Panc1 (cell line): ENCODE data around the gene RGS17. TPM values are rescaled to one million over a fixed set of nuclear protein-coding genes. Genes with fewer than 3 reads are reported as not detected.

Experiments used
- ATAC-seq: fragments of 200-7000 bp; cut with Tn5 transposase; 2 replicates; pipeline ENCODE4 v1.9.1; 2020; ENCODE audit warnings: mild to moderate bottlenecking, moderate library complexity
- BruUV-seq: library from RNA; stranded (reverse); fragments of 400-500 nt; replicated peaks from 2 replicates; lab custom pipeline; 2021; lab: Mats Ljungman, UMichigan
- CTCF ChIA-PET: fragments of 300-600 bp; sonication (Branson Sonifier 250); formaldehyde crosslinking; loops from one replicate; lab custom pipeline; 2022; ENCODE audit warnings: antibody characterized with exemption; lab: Charles Lee
- POLR2A ChIA-PET: fragments of 300-600 bp; sonication (Branson Sonifier 250); formaldehyde crosslinking; loops from one replicate; lab custom pipeline; 2022; ENCODE audit warnings: antibody characterized with exemption; lab: Charles Lee
- DNase-seq: peaks from one replicate; pipeline ENCODE4 v3.0.0-alpha.2; 2010; ENCODE audit warnings: low read depth, low spot score
- H3K27ac ChIP-seq: 2 replicates; pipeline ENCODE4 v1.5.1; 2011; ENCODE audit warnings: mild to moderate bottlenecking, low read length, inconsistent platforms
- H3K27me3 ChIP-seq: fragments of 200-500 bp; sonication (Bioruptor generic); 2 replicates; pipeline ENCODE4 v1.6.0; 2014; ENCODE audit warnings: low read length, inconsistent platforms; ENCODE audit not compliant: control insufficient read depth, insufficient read depth
- H3K36me3 ChIP-seq: fragments of 200-500 bp; sonication (Bioruptor generic); 2 replicates; pipeline ENCODE4 v1.5.1; 2014; ENCODE audit warnings: inconsistent platforms, mild to moderate bottlenecking, low read length, moderate library complexity; ENCODE audit not compliant: control insufficient read depth, insufficient read depth
- H3K4me1 ChIP-seq: 2 replicates; pipeline ENCODE4 v1.5.1; 2011; ENCODE audit warnings: inconsistent platforms, mild to moderate bottlenecking, low read length, moderate library complexity; ENCODE audit not compliant: control insufficient read depth, insufficient read depth
- H3K4me3 ChIP-seq, 2 experiments: 2 replicates each; pipeline ENCODE4 v1.5.1; 2011 to 2012; ENCODE audit warnings: low read depth in 2 of 2, low read length in 2 of 2, mild to moderate bottlenecking in 2 of 2, inconsistent platforms in 1 of 2, moderate library complexity in 1 of 2
- H3K9me3 ChIP-seq: fragments of 200-500 bp; sonication (Bioruptor generic); 2 replicates; pipeline ENCODE4 v1.5.1; 2014; ENCODE audit warnings: low read depth, mild to moderate bottlenecking, inconsistent platforms, low read length, moderate library complexity; ENCODE audit not compliant: control insufficient read depth, insufficient read depth
- POLR2AphosphoS5 ChIP-seq: IDR thresholded peaks from 2 replicates; pipeline ENCODE4 v1.6.1; 2012; ENCODE audit warnings: mild to moderate bottlenecking, low read depth, low read length, moderate library complexity
- SIN3A ChIP-seq: IDR thresholded peaks from 2 replicates; pipeline ENCODE4 v1.6.1; 2012; ENCODE audit warnings: low read depth, mild to moderate bottlenecking, low read length, moderate library complexity, borderline replicate concordance; ENCODE audit not compliant: insufficient read depth
- TCF7L2 ChIP-seq: IDR thresholded peaks from 2 replicates; pipeline ENCODE4 v1.6.1; 2011; ENCODE audit warnings: mild to moderate bottlenecking, low read depth, low read length, inconsistent platforms
- in situ Hi-C: cut with HindIII; loops from 2 replicates; pipeline ENCODE4 v1.10.0; 2016; ENCODE audit warnings: low sequenced_read_pairs, low pct_unique_long_range_greater_than_20kb
- intact Hi-C: fragments of 100-400 bp; cut with micrococcal nuclease; formaldehyde crosslinking; loops from one replicate; pipeline ENCODE4 v1.10.0; 2022; ENCODE audit not compliant: unreplicated experiment
- total RNA-seq: library from RNA; stranded (reverse); gene quantifications from one replicate; pipeline ENCODE4 v1.2.1, GENCODE V29; 2021; ENCODE audit not compliant: unreplicated experiment
- TF ChIP-seq, protein P1 (sequence below): fragments of 450-650 bp; IDR thresholded peaks from 2 replicates; pipeline ENCODE4 v1.5.1; 2017; ENCODE audit warnings: mild to moderate bottlenecking
- TF ChIP-seq, protein P2 (sequence below), 2 experiments: IDR thresholded peaks; 2 replicates each; pipeline ENCODE4 v1.6.1; 2011 to 2012; ENCODE audit warnings: low read depth in 2 of 2, control low read depth in 1 of 2, low read length in 1 of 2, mild to moderate bottlenecking in 1 of 2, moderate library complexity in 1 of 2; ENCODE audit not compliant: insufficient read depth in 1 of 2

RGS17 gene
- total RNA-seq, 1 experiment from 2014 or later, result 8.7 TPM

DNA sequence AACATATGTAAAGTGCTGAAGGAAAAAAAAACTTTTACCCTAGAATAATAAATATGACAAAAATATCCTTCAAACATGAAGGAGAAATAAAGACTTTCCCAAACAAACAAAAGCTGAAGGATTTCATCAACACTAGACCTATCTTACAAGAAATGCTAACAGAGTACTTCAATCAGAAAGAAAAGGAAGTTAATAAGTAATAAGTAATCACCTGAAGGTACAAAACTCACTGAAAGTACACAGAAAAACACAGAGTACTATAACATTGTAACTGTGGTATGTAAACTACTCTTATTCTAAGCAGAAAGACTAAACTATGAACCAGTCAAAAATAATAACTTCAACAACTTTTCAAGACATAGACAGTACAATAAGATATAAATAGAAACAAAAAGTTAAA lies 67.1 kb downstream of the RGS17 start:
- no TSS peak for BruUV-seq
- ChIA-PET CTCF (no interaction called here), POLR2A (no interaction called here)
- intact Hi-C loops (no loop called here), in situ Hi-C loops (no loop called here)
- no peak for ATAC-seq
- DNase-seq, result no peak
- Histone ChIP-seq H3K4me3 (no peak overlapping the region), H3K27ac (no peak overlapping the region), H3K9me3 (peaks cover 10% of the 10 kb centered on the region; the same call in 1 of the 2 replicates), H3K27me3 (no peaks in the 10 kb centered on the region), H3K4me1 (no peaks in the 10 kb centered on the region), H3K36me3 (no peaks in the 10 kb centered on the region)
- TF ChIP-seq TCF7L2, result no peak
- no peak for TF ChIP-seq SIN3A
- TF ChIP-seq, protein P1, sequence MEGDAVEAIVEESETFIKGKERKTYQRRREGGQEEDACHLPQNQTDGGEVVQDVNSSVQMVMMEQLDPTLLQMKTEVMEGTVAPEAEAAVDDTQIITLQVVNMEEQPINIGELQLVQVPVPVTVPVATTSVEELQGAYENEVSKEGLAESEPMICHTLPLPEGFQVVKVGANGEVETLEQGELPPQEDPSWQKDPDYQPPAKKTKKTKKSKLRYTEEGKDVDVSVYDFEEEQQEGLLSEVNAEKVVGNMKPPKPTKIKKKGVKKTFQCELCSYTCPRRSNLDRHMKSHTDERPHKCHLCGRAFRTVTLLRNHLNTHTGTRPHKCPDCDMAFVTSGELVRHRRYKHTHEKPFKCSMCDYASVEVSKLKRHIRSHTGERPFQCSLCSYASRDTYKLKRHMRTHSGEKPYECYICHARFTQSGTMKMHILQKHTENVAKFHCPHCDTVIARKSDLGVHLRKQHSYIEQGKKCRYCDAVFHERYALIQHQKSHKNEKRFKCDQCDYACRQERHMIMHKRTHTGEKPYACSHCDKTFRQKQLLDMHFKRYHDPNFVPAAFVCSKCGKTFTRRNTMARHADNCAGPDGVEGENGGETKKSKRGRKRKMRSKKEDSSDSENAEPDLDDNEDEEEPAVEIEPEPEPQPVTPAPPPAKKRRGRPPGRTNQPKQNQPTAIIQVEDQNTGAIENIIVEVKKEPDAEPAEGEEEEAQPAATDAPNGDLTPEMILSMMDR, result no peak
- TF ChIP-seq, protein P2, sequence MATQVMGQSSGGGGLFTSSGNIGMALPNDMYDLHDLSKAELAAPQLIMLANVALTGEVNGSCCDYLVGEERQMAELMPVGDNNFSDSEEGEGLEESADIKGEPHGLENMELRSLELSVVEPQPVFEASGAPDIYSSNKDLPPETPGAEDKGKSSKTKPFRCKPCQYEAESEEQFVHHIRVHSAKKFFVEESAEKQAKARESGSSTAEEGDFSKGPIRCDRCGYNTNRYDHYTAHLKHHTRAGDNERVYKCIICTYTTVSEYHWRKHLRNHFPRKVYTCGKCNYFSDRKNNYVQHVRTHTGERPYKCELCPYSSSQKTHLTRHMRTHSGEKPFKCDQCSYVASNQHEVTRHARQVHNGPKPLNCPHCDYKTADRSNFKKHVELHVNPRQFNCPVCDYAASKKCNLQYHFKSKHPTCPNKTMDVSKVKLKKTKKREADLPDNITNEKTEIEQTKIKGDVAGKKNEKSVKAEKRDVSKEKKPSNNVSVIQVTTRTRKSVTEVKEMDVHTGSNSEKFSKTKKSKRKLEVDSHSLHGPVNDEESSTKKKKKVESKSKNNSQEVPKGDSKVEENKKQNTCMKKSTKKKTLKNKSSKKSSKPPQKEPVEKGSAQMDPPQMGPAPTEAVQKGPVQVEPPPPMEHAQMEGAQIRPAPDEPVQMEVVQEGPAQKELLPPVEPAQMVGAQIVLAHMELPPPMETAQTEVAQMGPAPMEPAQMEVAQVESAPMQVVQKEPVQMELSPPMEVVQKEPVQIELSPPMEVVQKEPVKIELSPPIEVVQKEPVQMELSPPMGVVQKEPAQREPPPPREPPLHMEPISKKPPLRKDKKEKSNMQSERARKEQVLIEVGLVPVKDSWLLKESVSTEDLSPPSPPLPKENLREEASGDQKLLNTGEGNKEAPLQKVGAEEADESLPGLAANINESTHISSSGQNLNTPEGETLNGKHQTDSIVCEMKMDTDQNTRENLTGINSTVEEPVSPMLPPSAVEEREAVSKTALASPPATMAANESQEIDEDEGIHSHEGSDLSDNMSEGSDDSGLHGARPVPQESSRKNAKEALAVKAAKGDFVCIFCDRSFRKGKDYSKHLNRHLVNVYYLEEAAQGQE (IDR thresholded peaks at IDR 0.05; ENCODE audit: insufficient read depth in 1 of 2, low read depth in 2 of 2, low read length in 1 of 2), result no peak
- TF ChIP-seq POLR2AphosphoS5, result no peak

DNA sequence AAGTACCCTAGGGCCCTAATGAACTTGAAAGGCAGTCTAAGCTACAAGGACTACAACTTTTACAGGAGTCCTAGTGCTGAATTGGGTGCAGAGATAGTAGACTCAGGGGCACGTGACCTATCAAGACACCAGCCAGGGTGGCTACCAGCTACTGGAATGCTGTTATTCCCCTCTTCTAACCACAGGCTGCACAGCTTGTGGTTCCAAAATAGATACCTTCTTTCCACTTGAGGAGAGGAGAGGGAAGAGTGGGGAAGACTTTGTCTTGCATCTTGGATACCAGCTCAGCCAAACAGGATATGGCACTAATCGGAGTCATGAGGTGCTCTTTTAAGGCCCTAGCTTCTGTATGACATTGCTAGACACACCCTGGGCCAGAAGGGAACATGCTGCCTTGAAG lies 68.6 kb downstream of the RGS17 start:
- H3K4me1 ChIP-seq, result no peaks in the 10 kb centered on the region
- no peaks in the 10 kb centered on the region for H3K27me3 ChIP-seq
- no peak overlapping the region for H3K4me3 ChIP-seq
- ChIA-PET POLR2A (no interaction called here), CTCF (no interaction called here)
- in situ Hi-C loops (no loop called here), intact Hi-C loops (no loop called here)
- DNase-seq (no peak), ATAC-seq (no peak)
- TF ChIP-seq POLR2AphosphoS5 (no peak), SIN3A (no peak), TCF7L2 (no peak)
- TF ChIP-seq, protein P1, result no peak
- TF ChIP-seq, protein P2 (IDR thresholded peaks at IDR 0.05; ENCODE audit: insufficient read depth in 1 of 2, low read depth in 2 of 2, low read length in 1 of 2), result no peak
- no peaks in the 10 kb centered on the region for H3K36me3 ChIP-seq
- peaks cover 10% of the 10 kb centered on the region; the same call in 1 of the 2 replicates for H3K9me3 ChIP-seq
- H3K27ac ChIP-seq, result no peak overlapping the region
- no TSS peak for BruUV-seq
